Hepatocyte (in vitro differentiated cells): ENCODE data around the gene KIFAP3. TPM values are rescaled to one million over a fixed set of nuclear protein-coding genes. Genes with fewer than 3 reads are reported as not detected.
"Not testable (repeated sequence)": the region's sequence is repeated elsewhere in the genome, so short reads cannot be mapped to it uniquely, and the experiment has no call there.

Experiments
- DNase-seq: peaks from one replicate; pipeline ENCODE4 v3.0.0-alpha.2; 2016; ENCODE audit warnings: low spot score
- H2AFZ ChIP-seq: fragments of 200-600 bp; sonication (generic); 2 replicates; pipeline ENCODE4 v1.6.0; 2016; ENCODE audit warnings: antibody characterized with exemption, mild to moderate bottlenecking
- H3K27ac ChIP-seq: fragments of 200-600 bp; sonication (generic); 2 replicates; pipeline ENCODE4 v1.5.1; 2016; ENCODE audit warnings: mild to moderate bottlenecking
- H3K27me3 ChIP-seq: fragments of 200-600 bp; sonication (generic); 2 replicates; pipeline ENCODE4 v1.6.1; 2016
- H3K36me3 ChIP-seq: fragments of 200-600 bp; sonication (generic); replicated peaks from 2 replicates; pipeline ENCODE4 v1.5.1; 2016; ENCODE audit warnings: low read depth; ENCODE audit not compliant: insufficient read depth
- H3K4me1 ChIP-seq: fragments of 200-600 bp; sonication (generic); 2 replicates; pipeline ENCODE4 v1.5.1; 2016; ENCODE audit warnings: mild to moderate bottlenecking, moderate library complexity; ENCODE audit not compliant: insufficient read depth
- H3K4me2 ChIP-seq: fragments of 200-600 bp; sonication (generic); 2 replicates; pipeline ENCODE4 v1.6.0; 2016
- H3K4me3 ChIP-seq: fragments of 200-600 bp; sonication (generic); 2 replicates; pipeline ENCODE4 v1.5.1; 2016; ENCODE audit warnings: mild to moderate bottlenecking
- H3K79me2 ChIP-seq: fragments of 200-600 bp; sonication (generic); 2 replicates; pipeline ENCODE4 v1.6.0; 2017; ENCODE audit warnings: mild to moderate bottlenecking
- H3K9me2 ChIP-seq: fragments of 200-600 bp; sonication (generic); replicated peaks from 2 replicates; pipeline ENCODE4 v1.6.0; 2017; ENCODE audit warnings: mild to moderate bottlenecking; ENCODE audit not compliant: insufficient read depth
- H3K9me3 ChIP-seq: fragments of 200-600 bp; sonication (generic); 2 replicates; pipeline ENCODE4 v1.5.1; 2016; ENCODE audit warnings: low read depth, mild to moderate bottlenecking
- H4K20me1 ChIP-seq: fragments of 200-600 bp; sonication (generic); 2 replicates; pipeline ENCODE4 v1.6.0; 2016; ENCODE audit warnings: mild to moderate bottlenecking; ENCODE audit not compliant: insufficient read depth, poor library complexity, severe bottlenecking
- CTCF ChIP-seq: fragments of 200-600 bp; sonication (generic); IDR thresholded peaks from 2 replicates; pipeline ENCODE4 v1.5.1; 2016; ENCODE audit warnings: antibody characterized with exemption, mild to moderate bottlenecking; ENCODE audit not compliant: poor library complexity
- EZH2 ChIP-seq: fragments of 200-600 bp; sonication (generic); IDR thresholded peaks from 2 replicates; pipeline ENCODE4 v1.6.1; 2016; ENCODE audit warnings: antibody characterized with exemption, mild to moderate bottlenecking, borderline replicate concordance
- EZH2phosphoT487 ChIP-seq: fragments of 200-600 bp; sonication (generic); IDR thresholded peaks from one replicate; pipeline ENCODE4 v1.6.1; 2018; ENCODE audit warnings: antibody characterized with exemption, mild to moderate bottlenecking, low read depth, moderate library complexity; ENCODE audit not compliant: unreplicated experiment, severe bottlenecking
- WGBS: methylation state at CpG from one replicate; pipeline ENCODE4 v1.1.6; 2016; ENCODE audit warnings: low lambda C conversion rate; ENCODE audit errors: missing lambda C conversion rate; 5-methylcytosine and 5-hydroxymethylcytosine counted together
- polyA plus RNA-seq: library from polyadenylated mRNA; unstranded; fragments of >200 nt; fragmentation: Nextera tagmentation; extraction: Ambion mirVana; gene quantifications from 2 replicates; pipeline ENCODE4 v1.2.1, GENCODE V29; 2016
- small RNA-seq: library from RNA; depleted of rRNA; stranded (forward); fragments of <200 nt; gene quantifications from one replicate; pipeline ENCODE3, GENCODE V24; 2014
- total RNA-seq: library from RNA; depleted of rRNA; stranded (reverse); fragments of >200 nt; gene quantifications from 2 replicates; pipeline ENCODE4 v1.2.3, GENCODE V29; 2014

KIFAP3 gene
- total and polyA plus RNA-seq, 2 experiments from 2014 or later: 15.4 to 28.2 TPM

DNA sequence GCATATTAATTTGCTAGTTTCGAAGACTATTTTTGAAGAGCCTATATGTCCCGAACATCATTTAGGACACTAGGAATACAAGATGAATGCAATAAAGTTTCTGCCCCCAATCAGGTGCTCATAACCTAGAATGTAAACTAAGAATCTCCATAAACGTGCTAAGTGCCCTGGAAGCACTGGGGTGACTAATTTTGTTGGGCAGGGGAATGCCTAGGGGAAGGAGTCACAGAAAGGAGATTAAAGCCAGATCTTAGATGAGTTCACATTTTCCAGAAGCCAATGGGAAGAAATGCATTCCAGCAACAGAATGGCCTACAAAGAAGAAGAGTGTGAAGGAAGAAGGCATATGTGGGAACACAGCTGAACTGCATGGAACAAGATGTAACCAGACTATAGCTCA is 200.3 kb downstream of the KIFAP3 start:
- Histone ChIP-seq H3K79me2 (peaks cover 3% of the 10 kb centered on the region), H3K27me3 (no peaks in the 10 kb centered on the region), H3K4me1 (no peaks in the 10 kb centered on the region), H3K27ac (no peak overlapping the region), H3K36me3 (no peaks in the 10 kb centered on the region), H3K9me3 (no peaks in the 10 kb centered on the region), H3K4me3 (no peak overlapping the region), H2AFZ (no peak overlapping the region), H3K4me2 (no peak overlapping the region), H4K20me1 (no peaks in the 10 kb centered on the region), H3K9me2 (no peaks in the 10 kb centered on the region)
- 65% methylated on average over 3 of the region's 3 CpGs for WGBS
- no peak for DNase-seq
- no peak for TF ChIP-seq CTCF
- TF ChIP-seq EZH2: no peak
- no peak for TF ChIP-seq EZH2phosphoT487

- Histone ChIP-seq H3K9me2 (no peaks in the 10 kb centered on the region), H3K36me3 (no peaks in the 10 kb centered on the region), H3K79me2 (peaks cover 3% of the 10 kb centered on the region), H3K27ac (no peak overlapping the region), H3K4me3 (no peak overlapping the region), H3K27me3 (no peaks in the 10 kb centered on the region), H3K9me3 (no peaks in the 10 kb centered on the region), H2AFZ (no peak overlapping the region), H3K4me1 (no peaks in the 10 kb centered on the region), H3K4me2 (no peak overlapping the region), H4K20me1 (no peaks in the 10 kb centered on the region)
- DNase-seq: no peak
- WGBS: 94% methylated on average over 3 of the region's 3 CpGs
- TF ChIP-seq EZH2phosphoT487: no peak
- TF ChIP-seq CTCF: no peak
- TF ChIP-seq EZH2: no peak
Measured at GRCh38 chr1:169873582-169874199, 200.8 kb downstream of the KIFAP3 start.

- H4K20me1 ChIP-seq: no peaks in the 10 kb centered on the region
- no peak overlapping the region for H3K4me2 ChIP-seq
- no peak overlapping the region for H3K4me3 ChIP-seq
- no peak for DNase-seq
- no peaks in the 10 kb centered on the region for H3K9me3 ChIP-seq
- H3K9me2 ChIP-seq: no peaks in the 10 kb centered on the region
- peaks cover 3% of the 10 kb centered on the region for H3K79me2 ChIP-seq
- H3K27me3 ChIP-seq: no peaks in the 10 kb centered on the region
- H3K27ac ChIP-seq: no peak overlapping the region
- H3K36me3 ChIP-seq: no peaks in the 10 kb centered on the region
- TF ChIP-seq EZH2phosphoT487 (no peak), CTCF (no peak)
- H2AFZ ChIP-seq: no peak overlapping the region
- no peaks in the 10 kb centered on the region for H3K4me1 ChIP-seq
Measured at GRCh38 chr1:169872906-169873305, 201.6 kb downstream of the KIFAP3 start.

DNA sequence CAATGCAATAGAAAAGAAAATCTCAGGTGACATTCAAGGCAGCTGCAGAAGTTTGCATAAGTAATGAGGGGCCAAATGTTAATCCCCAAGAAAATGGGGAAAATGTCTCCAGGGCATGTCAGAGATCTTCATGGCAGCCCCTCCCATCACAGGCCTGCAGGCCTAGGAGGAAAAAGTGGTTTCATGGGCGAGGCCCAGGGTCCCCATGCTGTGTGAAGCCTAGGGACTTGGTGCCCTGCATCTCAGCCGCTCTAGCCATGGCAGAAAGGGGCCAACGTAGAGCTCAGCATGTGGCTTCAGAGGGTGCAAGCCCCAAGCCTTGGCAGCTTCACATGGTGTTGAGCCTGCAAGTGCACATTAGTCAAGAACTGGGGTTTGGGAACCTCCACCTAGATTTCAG is 202.5 kb downstream of the KIFAP3 start:
- WGBS: 93% methylated on average over 3 of the region's 3 CpGs
- not testable (repeated sequence) for H3K36me3 ChIP-seq, H3K4me2 ChIP-seq, H2AFZ ChIP-seq, DNase-seq, H4K20me1 ChIP-seq, H3K4me1 ChIP-seq, H3K27ac ChIP-seq, H3K27me3 ChIP-seq, H3K79me2 ChIP-seq, H3K9me2 ChIP-seq, H3K9me3 ChIP-seq, H3K4me3 ChIP-seq

Small RNAs within 50 kb of the gene (small RNA-seq; reads per million reads assigned to genes)
- not detected for gene MRPS10P1

Other genes starting within 250 kb of the KIFAP3 start
- 6.6 and 7.7 TPM in 2 replicates for gene SCYL3, start 180.8 kb downstream of the KIFAP3 start, total RNA-seq
- 4.4 and 4.9 TPM in 2 replicates for gene SCYL3, start 180.8 kb downstream of the KIFAP3 start, polyA plus RNA-seq
- gene NTMT2, start 71.3 kb upstream of the KIFAP3 start, total RNA-seq: not detected in 2 replicates
- gene NTMT2, start 71.3 kb upstream of the KIFAP3 start, polyA plus RNA-seq: not detected in 2 replicates